ENCODE results near the gene FYB1. TPM values are rescaled to one million over a fixed set of nuclear protein-coding genes. Genes with fewer than 3 reads are reported as not detected.

FYB1 gene
- total RNA-seq, 1 experiment from 2014 or later = 0.52 TPM

- no peak for DNase-seq (ENCODE audit: low spot score)
- ChIA-PET CTCF (interaction anchor here (0.6 to 1.3 kb wide), 2 partner anchors 150 kb away, joined by 3 read pairs; no protein-coding TSS in a partner anchor), POLR2A (no interaction called here)
- Mint-ChIP-seq H3K9me3 (no peaks in the 10 kb centered on the region), H3K36me3 (no peaks in the 10 kb centered on the region), H3K4me1 (peaks cover 4% of the 10 kb centered on the region), H3K27ac (no peak overlapping the region), H3K27me3 (ENCODE audit: low read depth) (no peaks in the 10 kb centered on the region), H3K4me3 (no peak overlapping the region)
- TF ChIP-seq ZBTB21 (CRISPR knock-in tag; IDR thresholded peaks at IDR 0.05; ENCODE audit: borderline replicate concordance) = no peak
- no peak for TF ChIP-seq E2F5 (CRISPR knock-in tag; IDR thresholded peaks at IDR 0.05)
- no peak for TF ChIP-seq FOXP1 (CRISPR knock-in tag; IDR thresholded peaks at IDR 0.05; ENCODE audit: borderline replicate concordance)
- TF ChIP-seq JAZF1 (CRISPR knock-in tag; IDR thresholded peaks at IDR 0.05) = no peak
- TF ChIP-seq SP1 (CRISPR knock-in tag; conservative IDR thresholded peaks at IDR 0.05) = no peak
- ATAC-seq = no peak
Measured at GRCh38 chr5:39225405-39226099, 6.2 kb upstream of the FYB1 start.

- TF ChIP-seq NFYB (CRISPR knock-in tag; conservative IDR thresholded peaks at IDR 0.05; ENCODE audit: low read depth) (no peak), MAX (CRISPR knock-in tag; IDR thresholded peaks at IDR 0.05) (no peak), EMX1 (CRISPR knock-in tag; IDR thresholded peaks at IDR 0.05) (no peak), TEAD1 (CRISPR knock-in tag; IDR thresholded peaks at IDR 0.05) (no peak), AFF4 (CRISPR knock-in tag; IDR thresholded peaks at IDR 0.05; ENCODE audit: borderline replicate concordance) (no peak), HMGXB4 (CRISPR knock-in tag; IDR thresholded peaks at IDR 0.05) (no peak), CTCF (IDR thresholded peaks at IDR 0.05) (no peak), PREB (CRISPR knock-in tag; IDR thresholded peaks at IDR 0.05; ENCODE audit: borderline replicate concordance) (no peak), SMAD4 (CRISPR knock-in tag; IDR thresholded peaks at IDR 0.05) (no peak), ESRRA (CRISPR knock-in tag; IDR thresholded peaks at IDR 0.05; ENCODE audit: borderline replicate concordance) (no peak), SP1 (CRISPR knock-in tag; conservative IDR thresholded peaks at IDR 0.05) (no peak), FOXK1 (CRISPR knock-in tag; IDR thresholded peaks at IDR 0.05) (no peak), GRHL2 (CRISPR knock-in tag; IDR thresholded peaks at IDR 0.05; ENCODE audit: insufficient replicate concordance, severe bottlenecking) (no peak), ZMAT4 (CRISPR knock-in tag; IDR thresholded peaks at IDR 0.05) (no peak), ATF1 (CRISPR knock-in tag; IDR thresholded peaks at IDR 0.05) (no peak)
- ChIA-PET POLR2A (no interaction called here), CTCF (interaction anchor here (1.3 kb wide), 1 partner anchor 152 kb away, joined by 3 read pairs; no protein-coding TSS in a partner anchor)
- ATAC-seq (peak; percentile 81), DNase-seq (ENCODE audit: low spot score) (no peak)
- Mint-ChIP-seq H3K36me3 (no peaks in the 10 kb centered on the region), H3K4me1 (peaks cover 4% of the 10 kb centered on the region), H3K4me3 (no peak overlapping the region), H3K27me3 (ENCODE audit: low read depth) (no peaks in the 10 kb centered on the region), H3K27ac (no peak overlapping the region), H3K9me3 (no peaks in the 10 kb centered on the region)
Measured at GRCh38 chr5:39224196-39224761, 4.9 kb upstream of the FYB1 start.

All from WTC11 (cell line).